CD1c-positive myeloid dendritic cell (primary cell): Measurements from ENCODE around the gene CLDN20.

Source experiments
- DNase-seq: peaks from one replicate; pipeline ENCODE4 v3.0.0-alpha.2; 2016; ENCODE audit errors: extremely low spot score

The CLDN20 gene

DNA sequence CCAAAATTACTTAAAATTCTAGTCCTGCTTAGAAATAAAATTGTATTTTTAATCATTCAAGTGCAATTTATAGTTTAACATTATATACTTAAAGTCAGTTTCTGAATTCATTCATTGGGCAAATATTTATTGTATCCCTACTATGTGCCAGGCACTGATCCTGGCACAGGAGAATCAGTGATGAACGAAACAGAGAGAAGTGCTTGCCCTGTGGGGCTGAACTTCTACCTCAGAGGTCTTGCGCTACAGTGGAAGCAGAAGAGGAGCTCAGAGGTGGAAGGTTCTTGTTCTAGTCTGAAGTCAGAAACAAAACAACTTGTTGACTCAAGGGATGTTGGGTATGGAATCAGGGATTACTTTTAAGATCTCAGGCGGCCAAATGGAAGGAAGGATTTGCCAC, 6.0 kb downstream of the CLDN20 start:
- no peak for DNase-seq

DNA sequence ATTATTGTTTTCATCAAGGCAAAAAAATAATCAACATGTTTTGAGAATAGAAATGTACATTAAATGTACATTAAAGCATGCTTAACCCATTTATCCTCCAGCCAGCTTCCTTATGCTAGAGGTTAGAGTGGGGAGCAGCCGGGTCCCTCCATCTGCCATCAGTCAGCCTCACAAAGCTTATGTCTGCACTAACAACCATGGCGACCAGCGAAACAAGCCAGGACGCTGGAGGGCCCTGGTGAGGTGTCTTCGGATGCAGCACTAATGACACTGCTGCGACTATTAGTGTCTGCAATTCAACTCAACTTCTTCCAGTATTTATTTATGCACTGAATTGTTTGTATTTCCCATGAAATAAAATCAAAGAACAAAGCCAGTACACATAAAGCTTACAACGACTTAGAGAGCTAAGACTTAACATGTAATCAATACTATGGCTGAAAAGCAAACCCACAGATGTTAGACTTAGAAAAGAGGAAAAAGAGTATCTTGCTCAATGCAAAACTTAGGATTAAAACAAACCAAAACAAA, 6.8 kb downstream of the CLDN20 start:
- no peak for DNase-seq

- no peak for DNase-seq
These were observed 7.3 kb downstream of the CLDN20 start for GRCh38 chr6:155271145-155271544.

DNA sequence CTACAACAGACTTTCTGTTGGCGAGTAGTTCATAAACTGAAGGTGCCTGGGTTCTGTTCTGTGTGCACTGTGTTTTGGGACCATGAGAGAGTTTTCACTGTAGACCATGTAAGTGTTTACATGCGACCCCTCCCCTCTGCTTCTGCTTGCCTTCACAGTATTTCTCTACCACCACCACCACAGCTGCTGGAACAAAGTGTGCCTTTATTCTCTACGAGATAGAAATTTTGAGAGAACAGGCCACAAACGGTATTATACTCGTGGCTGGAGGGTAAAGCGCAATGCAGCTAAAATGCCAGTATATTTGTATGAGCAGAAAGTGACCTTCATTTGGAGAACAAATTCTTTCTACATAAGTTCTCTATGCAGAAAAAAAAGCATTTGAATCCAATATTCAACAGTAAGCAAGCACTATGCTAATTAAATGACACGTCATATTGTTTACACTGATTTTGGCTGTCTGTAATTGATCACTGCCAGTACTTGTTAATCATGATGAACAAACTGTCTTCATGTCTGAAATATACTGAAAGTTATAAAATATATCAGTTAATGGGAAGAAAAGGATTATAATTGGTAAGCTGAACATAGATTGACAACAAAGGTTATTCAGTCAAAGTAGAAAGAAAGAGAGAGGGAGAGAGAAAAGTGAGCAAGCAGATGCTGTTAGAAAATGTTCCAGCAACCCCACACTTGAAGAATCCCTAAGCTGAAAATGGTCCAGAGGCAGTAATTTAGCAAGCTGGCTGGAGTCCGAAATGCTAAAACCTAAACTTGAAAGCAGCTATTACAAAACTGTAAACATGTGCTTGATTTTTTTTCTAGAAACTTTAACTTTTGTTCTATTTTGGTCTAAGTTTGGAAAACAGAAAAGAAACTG, 8.8 kb downstream of the CLDN20 start:
- no peak for DNase-seq

- DNase-seq, result no peak
These were observed 9.6 kb downstream of the CLDN20 start for GRCh38 chr6:155273431-155273830.

GRCh38 chr6:155274106-155274505, 10.3 kb downstream of the CLDN20 start:
- no peak for DNase-seq

GRCh38 chr6:155274533-155274932, 10.7 kb downstream of the CLDN20 start:
- DNase-seq, result no peak

- no peak for DNase-seq
These were observed 12.1 kb downstream of the CLDN20 start for GRCh38 chr6:155275808-155276480.

DNA sequence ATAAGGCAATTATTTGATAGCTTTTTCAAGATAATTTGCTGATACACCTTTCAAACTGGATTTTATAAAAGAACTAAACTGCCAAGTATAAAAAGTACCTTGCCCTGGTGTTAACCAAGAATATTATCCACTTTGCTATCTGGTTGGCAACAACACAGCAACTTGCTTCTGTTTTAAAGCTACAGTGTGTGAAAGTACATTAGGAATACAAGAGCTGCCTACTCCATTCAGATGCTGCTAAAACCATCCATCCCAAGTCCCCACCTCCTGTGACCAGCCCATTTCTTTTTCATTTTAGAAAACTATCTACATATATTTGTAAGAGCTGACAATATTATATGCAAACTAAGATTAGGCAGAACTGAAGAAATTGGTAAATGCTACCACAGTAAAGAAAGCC, 12.8 kb downstream of the CLDN20 start:
- no peak for DNase-seq

- no peak for DNase-seq
These were observed 14.7 kb downstream of the CLDN20 start for GRCh38 chr6:155278319-155279049.

DNA sequence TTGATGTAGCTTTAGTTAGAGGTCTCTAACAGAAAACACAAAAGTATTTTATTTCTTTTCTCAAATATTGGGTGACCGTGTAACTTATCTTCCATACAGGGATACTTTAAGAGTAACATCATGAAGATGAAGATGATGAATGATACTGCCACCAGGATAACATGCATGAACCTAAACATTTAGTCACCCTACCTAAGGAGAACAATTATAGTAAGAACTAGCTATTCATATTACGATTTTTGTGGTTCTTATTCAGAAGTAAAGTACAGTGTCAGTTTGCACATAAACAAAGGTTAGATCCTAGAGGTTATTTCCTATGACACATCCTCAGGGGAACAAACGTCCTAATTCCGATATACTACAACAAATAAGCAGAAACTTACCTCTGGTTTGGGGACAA, 21.0 kb downstream of the CLDN20 start:
- DNase-seq, result no peak

- no peak for DNase-seq
These were observed 23.9 kb downstream of the CLDN20 start for GRCh38 chr6:155287762-155288161.

GRCh38 chr6:155290491-155290890, 26.7 kb downstream of the CLDN20 start:
- no peak for DNase-seq

- DNase-seq, result no peak
These were observed 27.5 kb downstream of the CLDN20 start for GRCh38 chr6:155291291-155291690.

- DNase-seq, result no peak
These were observed 28.9 kb downstream of the CLDN20 start for GRCh38 chr6:155292711-155293110.

DNA sequence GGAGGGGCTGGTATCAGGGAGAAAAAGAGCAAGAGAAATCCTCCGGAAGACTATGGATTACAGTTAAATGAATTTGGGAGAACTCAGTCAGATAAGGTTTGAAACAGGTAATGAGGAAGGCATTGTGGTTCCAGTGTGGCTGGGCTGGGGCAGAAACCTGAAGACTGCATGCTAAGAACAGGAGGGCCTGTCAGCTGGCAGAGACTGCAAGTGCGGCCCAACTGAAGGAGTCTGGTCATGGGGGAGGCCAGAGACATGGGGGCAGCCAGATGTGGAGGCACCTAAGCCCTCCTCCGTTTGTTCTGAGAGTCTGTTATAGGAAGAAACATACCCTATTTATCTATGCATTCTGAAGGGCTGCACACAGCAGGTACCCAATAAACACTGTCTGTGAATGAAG, 33.9 kb downstream of the CLDN20 start:
- DNase-seq, result no peak

DNA sequence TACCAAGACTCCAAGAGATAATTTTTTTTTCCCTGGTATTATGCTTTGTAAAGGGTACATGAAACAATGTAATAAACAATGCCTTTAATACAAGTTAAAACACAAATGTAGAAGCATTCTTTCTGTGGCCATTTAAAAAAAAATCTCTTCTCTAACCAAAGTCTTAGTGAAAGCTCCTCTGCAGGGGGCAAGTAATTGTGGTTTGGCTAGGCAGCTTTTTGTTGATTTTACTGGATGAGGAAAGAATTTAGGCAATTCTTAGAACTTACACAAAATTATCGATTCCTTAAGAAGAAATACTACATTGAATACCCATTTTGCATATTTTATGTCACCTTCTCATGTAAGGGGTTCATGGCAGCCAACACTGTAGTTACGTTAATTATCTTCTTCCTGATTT, 38.1 kb downstream of the CLDN20 start:
- DNase-seq, result no peak

DNA sequence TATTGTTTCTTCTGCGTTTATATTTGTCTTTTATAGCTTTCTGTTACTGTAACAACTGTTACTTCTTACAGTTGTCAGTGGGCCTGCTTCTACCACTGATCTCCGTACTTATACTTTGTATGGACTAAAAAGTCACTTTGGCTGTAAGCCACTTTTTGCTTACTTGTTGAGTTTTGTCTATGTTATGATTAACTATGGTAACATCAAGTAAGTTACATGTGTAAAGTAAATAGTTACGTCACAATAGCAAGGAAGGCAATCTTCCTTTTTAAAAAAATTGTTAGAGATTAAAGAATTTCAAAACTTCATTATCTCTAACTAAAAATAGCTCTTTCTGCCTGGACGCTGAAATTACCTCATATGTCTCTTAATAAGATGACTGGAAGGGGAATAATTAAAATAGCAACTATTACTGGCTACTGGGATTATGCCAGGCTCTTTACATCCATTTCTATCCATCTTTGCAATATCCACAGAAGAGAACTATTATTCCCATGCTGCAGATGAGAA, 39.6 kb downstream of the CLDN20 start:
- no peak for DNase-seq

DNA sequence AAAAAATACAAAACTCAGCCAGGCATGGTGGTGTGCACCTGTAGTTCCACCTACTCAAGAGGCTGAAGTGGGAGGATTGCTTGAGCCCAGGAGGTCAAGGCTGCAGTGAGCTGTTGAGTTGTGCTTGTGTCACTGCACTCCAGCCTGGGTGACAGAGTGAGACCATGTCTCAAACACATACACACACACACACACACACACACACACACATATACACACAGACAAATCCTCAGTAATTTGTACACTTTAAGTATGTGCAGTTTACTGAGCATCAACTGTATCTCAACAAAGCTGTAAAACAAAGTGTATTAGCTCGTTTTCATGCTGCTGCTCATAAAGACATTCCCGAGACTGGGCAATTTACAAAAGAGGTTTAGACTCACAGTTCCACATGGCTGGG, 43.1 kb downstream of the CLDN20 start:
- no peak for DNase-seq

DNA sequence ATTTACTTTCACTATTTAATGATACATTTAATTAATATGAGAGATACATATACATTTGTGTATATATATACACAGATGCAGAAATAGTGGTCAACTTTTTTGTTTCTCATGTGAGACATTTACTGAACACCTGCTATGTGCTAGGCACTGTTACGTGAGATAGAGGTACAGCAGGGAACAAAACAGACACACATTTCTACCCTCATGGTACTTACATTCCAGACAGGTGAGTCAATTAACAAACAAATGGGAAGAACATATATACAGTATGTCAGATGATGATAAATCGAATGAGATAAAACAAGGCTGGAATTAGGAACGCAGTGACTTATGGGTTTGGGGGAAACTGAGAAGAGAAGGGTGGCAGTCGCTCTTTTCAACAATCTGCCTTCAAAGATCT, 45.3 kb downstream of the CLDN20 start:
- no peak for DNase-seq

GRCh38 chr6:155310596-155310995, 46.8 kb downstream of the CLDN20 start:
- DNase-seq, result no peak

- no peak for DNase-seq
These were observed 47.3 kb downstream of the CLDN20 start for GRCh38 chr6:155311086-155311485.
